HEK293 (cell line): ENCODE results near the gene FAM168A.

Experiments
- CTCF ChIA-PET: fragments of 350-600 bp; formaldehyde crosslinking; extraction: SDS; loops from one replicate; lab custom pipeline; 2021; ENCODE audit warnings: antibody characterized with exemption; lab: Yijun Ruan, JAX
- POLR2A ChIA-PET: fragments of 300-600 bp; formaldehyde crosslinking; extraction: SDS; loops from one replicate; lab custom pipeline; 2020; ENCODE audit warnings: antibody characterized with exemption, inconsistent platforms; lab: Yijun Ruan, JAX
- H3K27ac ChIP-seq: fragments of 200-500 bp; sonication (Bioruptor generic); 2 replicates; pipeline ENCODE4 v1.5.1; 2014; ENCODE audit warnings: low read depth, low read length, control low read depth, inconsistent platforms; ENCODE audit errors: extremely low read depth
- H3K36me3 ChIP-seq, 2 experiments: fragments of 200-500 bp in 1 of 2; sonication (Bioruptor generic) in 1 of 2; 1 replicate in 1 of 2; 2 replicates in 1 of 2; pipeline ENCODE4 v1.5.1; 2014 to 2017; ENCODE audit warnings: inconsistent platforms in 2 of 2, low read length in 2 of 2; ENCODE audit not compliant: control insufficient read depth in 2 of 2, insufficient read depth in 1 of 2
- H3K4me1 ChIP-seq: fragments of 200-500 bp; sonication (Bioruptor generic); 2 replicates; pipeline ENCODE4 v1.5.1; 2014; ENCODE audit warnings: mild to moderate bottlenecking, low read length, inconsistent platforms; ENCODE audit not compliant: control insufficient read depth, insufficient read depth
- H3K4me3 ChIP-seq: 2 replicates; pipeline ENCODE4 v1.5.1; 2011; ENCODE audit warnings: low read depth, mild to moderate bottlenecking, control low read depth, low read length, moderate library complexity
- H3K9me3 ChIP-seq: fragments of 200-500 bp; sonication (Bioruptor generic); 2 replicates; pipeline ENCODE4 v1.5.1; 2014; ENCODE audit warnings: low read depth, low read length, inconsistent platforms; ENCODE audit not compliant: control insufficient read depth, insufficient read depth
- GLI4 ChIP-seq: fragments of 450-650 bp; formaldehyde crosslinking; IDR thresholded peaks from 2 replicates; pipeline ENCODE4 v1.5.1; 2016; ENCODE audit warnings: missing biosample characterization, missing genetic modification characterization
- HOXD13 ChIP-seq: sonication (generic); formaldehyde crosslinking; IDR thresholded peaks from 2 replicates; pipeline ENCODE4 v1.8.0; 2022; ENCODE audit warnings: missing genetic modification reagents, borderline replicate concordance
- KLF9 ChIP-seq: fragments of 450-650 bp; formaldehyde crosslinking; IDR thresholded peaks from 2 replicates; pipeline ENCODE4 v1.5.1; 2016; ENCODE audit warnings: missing biosample characterization, missing genetic modification characterization, low read depth
- RBAK ChIP-seq: fragments of 450-650 bp; formaldehyde crosslinking; IDR thresholded peaks from 2 replicates; pipeline ENCODE4 v1.5.1; 2016; ENCODE audit warnings: missing biosample characterization, missing genetic modification characterization
- ZNF121 ChIP-seq: fragments of 450-650 bp; formaldehyde crosslinking; IDR thresholded peaks from 2 replicates; pipeline ENCODE4 v1.5.1; 2016; ENCODE audit warnings: missing biosample characterization, missing genetic modification characterization
- ZNF132 ChIP-seq: fragments of 450-650 bp; formaldehyde crosslinking; IDR thresholded peaks from 2 replicates; pipeline ENCODE4 v1.5.1; 2017; ENCODE audit warnings: missing biosample characterization, missing genetic modification characterization, borderline replicate concordance
- ZNF140 ChIP-seq: fragments of 450-650 bp; formaldehyde crosslinking; IDR thresholded peaks from 2 replicates; pipeline ENCODE4 v1.5.1; 2016; ENCODE audit warnings: missing biosample characterization, missing genetic modification characterization
- ZNF175 ChIP-seq: fragments of 450-650 bp; formaldehyde crosslinking; IDR thresholded peaks from 2 replicates; pipeline ENCODE4 v1.5.1; 2016; ENCODE audit warnings: missing biosample characterization, missing genetic modification characterization
- ZNF239 ChIP-seq: fragments of 450-650 bp; formaldehyde crosslinking; IDR thresholded peaks from 2 replicates; pipeline ENCODE4 v1.5.1; 2016; ENCODE audit warnings: missing biosample characterization, missing genetic modification characterization
- ZNF335 ChIP-seq: fragments of 450-650 bp; formaldehyde crosslinking; conservative IDR thresholded peaks from 2 replicates; pipeline ENCODE4 v1.5.1; 2016; ENCODE audit warnings: missing biosample characterization, missing genetic modification characterization
- ZNF473 ChIP-seq: fragments of 450-650 bp; formaldehyde crosslinking; IDR thresholded peaks from 2 replicates; pipeline ENCODE4 v1.5.1; 2017; ENCODE audit warnings: missing biosample characterization, missing genetic modification characterization
- ZNF48 ChIP-seq: fragments of 450-650 bp; formaldehyde crosslinking; IDR thresholded peaks from 2 replicates; pipeline ENCODE4 v1.5.1; 2016; ENCODE audit warnings: missing biosample characterization, missing genetic modification characterization
- ZNF677 ChIP-seq: fragments of 450-650 bp; IDR thresholded peaks from 2 replicates; pipeline ENCODE4 v1.5.0; 2018; ENCODE audit warnings: missing biosample characterization, mild to moderate bottlenecking, missing genetic modification characterization, moderate library complexity
- ZNF701 ChIP-seq: fragments of 450-650 bp; formaldehyde crosslinking; IDR thresholded peaks from 2 replicates; pipeline ENCODE4 v1.5.1; 2016; ENCODE audit warnings: missing biosample characterization, missing genetic modification characterization
- ZNF707 ChIP-seq: fragments of 450-650 bp; formaldehyde crosslinking; IDR thresholded peaks from 2 replicates; pipeline ENCODE4 v1.5.1; 2016; ENCODE audit warnings: missing biosample characterization, missing genetic modification characterization
- ZNF776 ChIP-seq: fragments of 450-650 bp; formaldehyde crosslinking; IDR thresholded peaks from 2 replicates; pipeline ENCODE4 v1.5.0; 2017; ENCODE audit warnings: missing biosample characterization, missing genetic modification characterization, borderline replicate concordance
- TF ChIP-seq, protein P1 (sequence below): fragments of 450-650 bp; formaldehyde crosslinking; IDR thresholded peaks from 2 replicates; pipeline ENCODE4 v1.5.1; 2016; ENCODE audit warnings: missing biosample characterization, missing genetic modification characterization
- TF ChIP-seq, protein P2 (sequence below): fragments of 450-650 bp; formaldehyde crosslinking; IDR thresholded peaks from 2 replicates; pipeline ENCODE4 v1.5.1; 2017; ENCODE audit warnings: missing biosample characterization, missing genetic modification characterization
- TF ChIP-seq, protein P3 (sequence below): fragments of 450-650 bp; formaldehyde crosslinking; IDR thresholded peaks from 2 replicates; pipeline ENCODE4 v1.5.1; 2016; ENCODE audit warnings: missing biosample characterization, missing genetic modification characterization
- TF ChIP-seq, protein P4 (sequence below): fragments of 450-650 bp; formaldehyde crosslinking; IDR thresholded peaks from 2 replicates; pipeline ENCODE4 v1.5.1; 2016; ENCODE audit warnings: missing biosample characterization, missing genetic modification characterization, borderline replicate concordance
- TF ChIP-seq, protein P5 (sequence below): fragments of 450-650 bp; formaldehyde crosslinking; IDR thresholded peaks from 2 replicates; pipeline ENCODE4 v1.5.1; 2016; ENCODE audit warnings: missing biosample characterization, missing genetic modification characterization

Gene FAM168A

DNA sequence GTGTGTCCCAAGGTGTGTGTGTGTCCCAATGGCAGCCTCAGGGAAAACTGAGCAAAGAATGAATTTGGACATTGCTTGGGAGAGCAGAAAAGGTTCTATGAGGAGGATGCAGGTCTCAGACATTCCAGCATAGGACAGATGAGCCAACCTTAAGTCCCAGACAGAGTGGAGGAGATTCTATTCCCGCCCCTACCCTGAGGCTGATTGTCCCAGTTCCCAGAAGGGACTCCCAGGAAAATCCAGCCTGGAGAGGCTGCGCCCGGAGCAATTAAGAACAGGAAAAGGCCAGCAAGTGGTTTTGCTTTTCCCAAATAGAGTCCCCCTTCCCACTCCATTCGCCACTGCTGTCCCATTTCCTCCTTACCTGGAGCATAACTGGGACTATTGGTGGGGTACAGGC is 167.6 kb downstream of the FAM168A start (continued):
- TF ChIP-seq ZNF707 (tag by site-specific recombination) = no peak
- no peak for TF ChIP-seq ZNF335
- no peak for TF ChIP-seq KLF9 (tag by site-specific recombination)

DNA sequence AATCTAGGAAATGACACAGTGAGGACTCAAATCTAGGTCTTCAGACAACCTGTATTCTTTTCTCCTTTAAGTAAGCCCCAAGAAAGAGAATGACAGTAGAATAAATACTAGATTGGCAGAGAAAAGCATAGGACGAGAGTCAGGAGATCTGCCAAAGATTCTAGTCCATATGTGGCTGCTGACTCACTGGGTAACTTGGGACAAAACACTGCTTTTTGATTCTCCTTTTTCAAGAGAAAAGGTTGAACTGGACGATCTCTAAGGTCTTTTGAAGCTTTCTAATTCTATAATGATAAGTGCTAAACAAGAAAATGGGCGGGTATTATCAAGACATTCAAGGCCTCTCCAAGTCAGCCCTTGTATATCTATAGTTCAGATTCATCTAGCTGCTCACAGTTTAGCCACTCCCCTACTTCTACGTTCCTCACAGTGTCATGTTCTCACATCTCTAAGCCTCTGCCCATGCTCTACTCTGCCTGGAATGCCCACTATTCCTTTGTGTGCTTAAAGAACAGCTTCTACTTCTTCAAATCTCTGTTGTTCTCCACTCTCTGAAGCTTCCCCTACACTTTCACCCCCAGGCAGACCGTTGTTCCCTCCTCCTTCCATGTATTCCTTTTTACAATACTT is 168.7 kb downstream of the FAM168A start:
- Histone ChIP-seq H3K4me3 (no peak overlapping the region), H3K27ac (no peak overlapping the region), H3K4me1 (no peaks in the 10 kb centered on the region)
- ChIA-PET CTCF (interaction anchor here (0.6 to 1.8 kb wide), 4 partner anchors 15 to 558 kb away, joined by 3 to 6 read pairs (median 4); no protein-coding TSS in a partner anchor), POLR2A (no interaction called here)
- TF ChIP-seq ZNF132 (tag by site-specific recombination) (no peak), ZNF121 (tag by site-specific recombination) (no peak), RBAK (no peak), HOXD13 (CRISPR knock-in tag) (no peak), ZNF140 (tag by site-specific recombination) (no peak), GLI4 (no peak), ZNF473 (tag by site-specific recombination) (no peak), ZNF175 (no peak), ZNF701 (tag by site-specific recombination) (no peak), ZNF677 (tag by site-specific recombination) (no peak), ZNF776 (tag by site-specific recombination) (no peak), ZNF239 (no peak), ZNF48 (tag by site-specific recombination) (no peak)
- TF ChIP-seq, protein P1, sequence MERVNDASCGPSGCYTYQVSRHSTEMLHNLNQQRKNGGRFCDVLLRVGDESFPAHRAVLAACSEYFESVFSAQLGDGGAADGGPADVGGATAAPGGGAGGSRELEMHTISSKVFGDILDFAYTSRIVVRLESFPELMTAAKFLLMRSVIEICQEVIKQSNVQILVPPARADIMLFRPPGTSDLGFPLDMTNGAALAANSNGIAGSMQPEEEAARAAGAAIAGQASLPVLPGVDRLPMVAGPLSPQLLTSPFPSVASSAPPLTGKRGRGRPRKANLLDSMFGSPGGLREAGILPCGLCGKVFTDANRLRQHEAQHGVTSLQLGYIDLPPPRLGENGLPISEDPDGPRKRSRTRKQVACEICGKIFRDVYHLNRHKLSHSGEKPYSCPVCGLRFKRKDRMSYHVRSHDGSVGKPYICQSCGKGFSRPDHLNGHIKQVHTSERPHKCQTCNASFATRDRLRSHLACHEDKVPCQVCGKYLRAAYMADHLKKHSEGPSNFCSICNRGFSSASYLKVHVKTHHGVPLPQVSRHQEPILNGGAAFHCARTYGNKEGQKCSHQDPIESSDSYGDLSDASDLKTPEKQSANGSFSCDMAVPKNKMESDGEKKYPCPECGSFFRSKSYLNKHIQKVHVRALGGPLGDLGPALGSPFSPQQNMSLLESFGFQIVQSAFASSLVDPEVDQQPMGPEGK (tag by site-specific recombination) = no peak
- TF ChIP-seq, protein P2, sequence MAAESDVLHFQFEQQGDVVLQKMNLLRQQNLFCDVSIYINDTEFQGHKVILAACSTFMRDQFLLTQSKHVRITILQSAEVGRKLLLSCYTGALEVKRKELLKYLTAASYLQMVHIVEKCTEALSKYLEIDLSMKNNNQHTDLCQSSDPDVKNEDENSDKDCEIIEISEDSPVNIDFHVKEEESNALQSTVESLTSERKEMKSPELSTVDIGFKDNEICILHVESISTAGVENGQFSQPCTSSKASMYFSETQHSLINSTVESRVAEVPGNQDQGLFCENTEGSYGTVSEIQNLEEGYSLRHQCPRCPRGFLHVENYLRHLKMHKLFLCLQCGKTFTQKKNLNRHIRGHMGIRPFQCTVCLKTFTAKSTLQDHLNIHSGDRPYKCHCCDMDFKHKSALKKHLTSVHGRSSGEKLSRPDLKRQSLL (tag by site-specific recombination) = no peak
- TF ChIP-seq, protein P3, sequence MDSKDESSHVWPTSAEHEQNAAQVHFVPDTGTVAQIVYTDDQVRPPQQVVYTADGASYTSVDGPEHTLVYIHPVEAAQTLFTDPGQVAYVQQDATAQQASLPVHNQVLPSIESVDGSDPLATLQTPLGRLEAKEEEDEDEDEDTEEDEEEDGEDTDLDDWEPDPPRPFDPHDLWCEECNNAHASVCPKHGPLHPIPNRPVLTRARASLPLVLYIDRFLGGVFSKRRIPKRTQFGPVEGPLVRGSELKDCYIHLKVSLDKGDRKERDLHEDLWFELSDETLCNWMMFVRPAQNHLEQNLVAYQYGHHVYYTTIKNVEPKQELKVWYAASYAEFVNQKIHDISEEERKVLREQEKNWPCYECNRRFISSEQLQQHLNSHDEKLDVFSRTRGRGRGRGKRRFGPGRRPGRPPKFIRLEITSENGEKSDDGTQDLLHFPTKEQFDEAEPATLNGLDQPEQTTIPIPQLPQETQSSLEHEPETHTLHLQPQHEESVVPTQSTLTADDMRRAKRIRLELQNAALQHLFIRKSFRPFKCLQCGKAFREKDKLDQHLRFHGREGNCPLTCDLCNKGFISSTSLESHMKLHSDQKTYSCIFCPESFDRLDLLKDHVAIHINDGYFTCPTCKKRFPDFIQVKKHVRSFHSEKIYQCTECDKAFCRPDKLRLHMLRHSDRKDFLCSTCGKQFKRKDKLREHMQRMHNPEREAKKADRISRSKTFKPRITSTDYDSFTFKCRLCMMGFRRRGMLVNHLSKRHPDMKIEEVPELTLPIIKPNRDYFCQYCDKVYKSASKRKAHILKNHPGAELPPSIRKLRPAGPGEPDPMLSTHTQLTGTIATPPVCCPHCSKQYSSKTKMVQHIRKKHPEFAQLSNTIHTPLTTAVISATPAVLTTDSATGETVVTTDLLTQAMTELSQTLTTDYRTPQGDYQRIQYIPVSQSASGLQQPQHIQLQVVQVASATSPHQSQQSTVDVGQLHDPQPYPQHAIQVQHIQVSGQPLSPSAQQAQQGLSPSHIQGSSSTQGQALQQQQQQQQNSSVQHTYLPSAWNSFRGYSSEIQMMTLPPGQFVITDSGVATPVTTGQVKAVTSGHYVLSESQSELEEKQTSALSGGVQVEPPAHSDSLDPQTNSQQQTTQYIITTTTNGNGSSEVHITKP = no peak
- TF ChIP-seq, protein P4, sequence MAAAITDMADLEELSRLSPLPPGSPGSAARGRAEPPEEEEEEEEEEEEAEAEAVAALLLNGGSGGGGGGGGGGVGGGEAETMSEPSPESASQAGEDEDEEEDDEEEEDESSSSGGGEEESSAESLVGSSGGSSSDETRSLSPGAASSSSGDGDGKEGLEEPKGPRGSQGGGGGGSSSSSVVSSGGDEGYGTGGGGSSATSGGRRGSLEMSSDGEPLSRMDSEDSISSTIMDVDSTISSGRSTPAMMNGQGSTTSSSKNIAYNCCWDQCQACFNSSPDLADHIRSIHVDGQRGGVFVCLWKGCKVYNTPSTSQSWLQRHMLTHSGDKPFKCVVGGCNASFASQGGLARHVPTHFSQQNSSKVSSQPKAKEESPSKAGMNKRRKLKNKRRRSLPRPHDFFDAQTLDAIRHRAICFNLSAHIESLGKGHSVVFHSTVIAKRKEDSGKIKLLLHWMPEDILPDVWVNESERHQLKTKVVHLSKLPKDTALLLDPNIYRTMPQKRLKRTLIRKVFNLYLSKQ (tag by site-specific recombination) = no peak
- TF ChIP-seq, protein P5, sequence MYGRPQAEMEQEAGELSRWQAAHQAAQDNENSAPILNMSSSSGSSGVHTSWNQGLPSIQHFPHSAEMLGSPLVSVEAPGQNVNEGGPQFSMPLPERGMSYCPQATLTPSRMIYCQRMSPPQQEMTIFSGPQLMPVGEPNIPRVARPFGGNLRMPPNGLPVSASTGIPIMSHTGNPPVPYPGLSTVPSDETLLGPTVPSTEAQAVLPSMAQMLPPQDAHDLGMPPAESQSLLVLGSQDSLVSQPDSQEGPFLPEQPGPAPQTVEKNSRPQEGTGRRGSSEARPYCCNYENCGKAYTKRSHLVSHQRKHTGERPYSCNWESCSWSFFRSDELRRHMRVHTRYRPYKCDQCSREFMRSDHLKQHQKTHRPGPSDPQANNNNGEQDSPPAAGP (tag by site-specific recombination) = no peak
- TF ChIP-seq, all 188 proteins: peak for 0
- Histone ChIP-seq H3K9me3 (no peaks in the 10 kb centered on the region), H3K36me3 (peaks cover 0 to 7% of the 10 kb centered on the region in 2 experiments; a peak in 2 of 3 replicates)
